Activated effector memory CD4-positive, alpha-beta T cell treated with anti-CD3 and anti-CD28 coated beads, Interleukin-2, amount 50 U/mL, for 16 hours (primary cell): ENCODE data around the gene CUZD1.
A peak's percentile ranks its signal among the peaks of the same experiment; 100 is the strongest.
"Not testable (repeated sequence)": the region's sequence is repeated elsewhere in the genome, so short reads cannot be mapped to it uniquely, and the experiment has no call there.

ENCODE experiments used
- DNase-seq: peaks from one replicate; pipeline ENCODE4 v3.0.0-alpha.2; 2020

The CUZD1 gene, protein sequence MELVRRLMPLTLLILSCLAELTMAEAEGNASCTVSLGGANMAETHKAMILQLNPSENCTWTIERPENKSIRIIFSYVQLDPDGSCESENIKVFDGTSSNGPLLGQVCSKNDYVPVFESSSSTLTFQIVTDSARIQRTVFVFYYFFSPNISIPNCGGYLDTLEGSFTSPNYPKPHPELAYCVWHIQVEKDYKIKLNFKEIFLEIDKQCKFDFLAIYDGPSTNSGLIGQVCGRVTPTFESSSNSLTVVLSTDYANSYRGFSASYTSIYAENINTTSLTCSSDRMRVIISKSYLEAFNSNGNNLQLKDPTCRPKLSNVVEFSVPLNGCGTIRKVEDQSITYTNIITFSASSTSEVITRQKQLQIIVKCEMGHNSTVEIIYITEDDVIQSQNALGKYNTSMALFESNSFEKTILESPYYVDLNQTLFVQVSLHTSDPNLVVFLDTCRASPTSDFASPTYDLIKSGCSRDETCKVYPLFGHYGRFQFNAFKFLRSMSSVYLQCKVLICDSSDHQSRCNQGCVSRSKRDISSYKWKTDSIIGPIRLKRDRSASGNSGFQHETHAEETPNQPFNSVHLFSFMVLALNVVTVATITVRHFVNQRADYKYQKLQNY

GRCh38 chr10:122845783-122846332 is at the start of gene CUZD1:
Gene CUZD1 (minus strand): TSS chr10:122845857. CDS start chr10:122845843, 14 bp downstream.
- DNase-seq = no peak

- no peak for DNase-seq
These were observed 48.7 kb upstream of the CUZD1 start for GRCh38 chr10:122894261-122894944.

DNA sequence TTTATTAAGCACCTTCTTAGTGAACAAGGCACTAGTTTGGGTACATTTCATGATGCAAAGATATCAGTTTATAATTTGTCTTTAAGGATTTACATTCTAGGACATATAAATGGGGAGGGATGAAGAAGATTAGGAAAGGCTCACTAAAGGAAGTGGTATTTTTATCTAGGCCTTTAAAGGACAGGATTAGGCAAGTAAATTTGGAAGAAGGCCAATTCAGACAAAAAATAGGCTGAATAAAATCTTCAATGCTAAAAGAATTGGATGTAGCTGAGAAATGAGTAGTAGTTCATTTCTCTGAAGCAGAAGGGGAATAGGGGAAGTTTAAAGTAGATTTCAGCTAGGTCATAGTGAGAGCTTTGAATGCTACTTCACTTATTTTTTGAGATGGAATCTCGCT is 38.5 kb upstream of the CUZD1 start:
- no peak for DNase-seq

DNA sequence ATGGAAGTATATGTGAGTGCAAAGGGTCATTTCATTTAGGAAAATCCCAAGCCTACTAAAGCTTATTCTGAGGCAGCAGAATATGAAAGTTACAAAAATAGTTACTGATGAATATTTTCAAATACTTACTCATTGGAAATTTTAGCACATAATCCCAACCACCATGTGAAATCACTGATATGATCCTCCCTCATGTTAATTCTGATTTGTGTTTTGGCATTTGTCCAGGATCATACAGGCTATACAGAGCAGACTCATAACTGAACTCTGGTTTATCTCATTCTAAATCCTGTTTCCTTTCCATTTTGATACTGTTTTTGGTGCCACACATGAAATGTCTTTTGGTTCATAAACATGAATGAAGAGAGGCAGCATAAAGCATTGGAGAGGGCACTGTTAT is 37.1 kb upstream of the CUZD1 start:
- no peak for DNase-seq

DNA sequence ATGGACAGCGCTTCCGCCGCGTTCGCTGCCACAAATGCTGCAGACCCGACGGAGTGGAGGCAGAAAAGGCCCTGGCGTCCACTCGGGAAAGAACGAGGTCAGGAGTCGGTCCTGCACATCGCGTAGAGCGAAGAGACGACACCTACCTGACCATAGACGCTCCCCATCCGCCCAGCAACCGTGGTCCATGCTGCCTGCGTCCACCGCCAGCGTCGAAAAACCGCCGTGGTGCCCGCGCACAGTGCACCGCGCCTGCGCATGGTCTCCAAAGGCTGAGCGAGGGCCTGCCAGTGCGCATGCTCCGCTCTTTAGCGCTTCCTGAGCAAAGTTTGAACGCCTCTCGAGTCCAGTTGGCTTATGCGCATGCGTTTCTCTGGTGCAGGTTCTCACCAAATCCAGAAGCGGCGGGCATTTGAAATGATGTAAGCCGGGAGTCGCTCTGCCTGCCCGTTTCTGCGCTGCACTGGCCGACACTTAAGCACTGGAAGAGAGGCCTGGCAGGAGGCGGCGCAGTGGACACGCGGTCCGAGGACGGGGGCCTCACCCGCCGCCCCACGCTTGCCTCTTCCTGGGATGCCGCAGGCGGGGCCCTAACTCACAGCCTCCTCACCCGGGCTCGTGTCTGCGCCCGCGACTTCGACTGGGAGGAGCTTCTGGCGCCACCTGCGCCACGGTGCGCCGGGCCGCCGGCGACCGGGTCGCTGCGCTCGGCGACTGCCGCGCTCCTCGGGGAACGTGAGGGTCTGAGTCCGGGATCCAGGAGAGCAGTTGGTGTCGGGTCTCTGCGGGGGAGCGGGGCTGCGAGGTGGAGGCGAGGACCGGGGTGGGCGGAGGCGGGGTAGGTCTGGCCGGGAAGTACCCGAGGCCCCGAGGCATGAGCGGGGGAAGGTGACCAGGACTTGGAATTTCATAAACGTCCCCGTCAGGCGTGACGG is 33.9 kb upstream of the CUZD1 start, which contains the start of gene FAM24B:
Gene FAM24B, minus strand, starts transcription at position 243 of the 935 bp plus-strand sequence. CDS start 29,066 bp downstream, outside the sequence.
- peak; percentile 98 for DNase-seq

GRCh38 chr10:122878799-122879338 is 33.2 kb upstream of the CUZD1 start:
- DNase-seq = no peak

DNA sequence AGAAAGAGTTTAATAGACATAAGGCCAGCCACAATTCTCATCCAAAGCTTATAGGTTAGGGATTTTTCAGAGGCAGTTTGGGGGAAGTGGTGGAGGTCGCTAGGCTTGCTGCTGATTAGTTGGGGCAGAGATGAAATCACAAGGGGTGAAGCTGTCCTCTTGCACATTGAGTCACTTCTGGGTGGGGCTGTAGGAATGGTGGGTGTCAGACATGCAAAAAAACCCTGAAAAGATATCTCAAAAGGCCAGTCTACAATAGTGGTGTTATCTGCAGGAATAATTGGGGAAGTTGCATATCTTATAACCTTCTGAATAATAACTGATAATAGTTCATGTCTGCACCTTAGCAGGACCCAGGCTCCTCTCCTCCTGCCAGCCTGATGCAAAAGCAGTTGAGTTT is 31.6 kb upstream of the CUZD1 start:
- DNase-seq = no peak

DNA sequence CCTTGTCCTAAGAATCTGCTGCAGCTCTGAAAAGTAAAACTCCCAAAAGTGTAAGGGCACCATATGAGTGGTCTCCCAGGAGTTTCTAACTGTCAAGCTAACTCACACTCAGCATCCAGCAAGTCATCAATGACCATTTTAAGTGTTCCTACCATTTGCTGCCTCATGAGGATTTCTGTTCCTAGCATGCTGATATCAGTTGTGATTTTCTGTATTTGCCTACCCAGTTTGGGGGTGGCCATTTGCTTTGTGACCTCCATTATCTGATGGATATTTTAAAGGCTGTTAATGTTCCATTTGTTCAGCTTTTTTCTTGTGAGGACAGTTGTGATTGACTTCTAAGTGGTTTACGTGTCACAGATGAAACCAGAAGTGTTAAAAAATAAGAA is 30.8 kb upstream of the CUZD1 start:
- DNase-seq = no peak

- no peak for DNase-seq
These were observed 30.3 kb upstream of the CUZD1 start for GRCh38 chr10:122875843-122876466.

DNA sequence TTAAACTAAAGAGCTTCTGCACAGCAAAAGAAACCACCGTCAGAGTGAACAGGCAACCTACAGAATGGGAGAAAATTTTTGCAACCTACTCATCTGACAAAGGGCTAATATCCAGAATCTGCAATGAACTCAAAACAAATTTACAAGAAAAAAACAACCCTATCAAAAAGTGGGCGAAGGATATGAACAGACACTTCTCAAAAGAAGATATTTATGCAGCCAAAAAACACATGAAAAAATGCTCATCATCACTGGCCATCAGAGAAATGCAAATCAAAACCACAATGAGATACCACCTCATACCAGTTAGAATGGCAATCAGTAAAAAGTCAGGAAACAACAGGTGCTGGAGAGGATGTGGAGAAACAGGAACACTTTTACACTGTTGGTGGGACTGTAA is 26.3 kb upstream of the CUZD1 start:
- not testable (repeated sequence) for DNase-seq

GRCh38 chr10:122868768-122869167 is 23.1 kb upstream of the CUZD1 start:
- DNase-seq = not testable (repeated sequence)

GRCh38 chr10:122866757-122867482 is 21.3 kb upstream of the CUZD1 start:
- DNase-seq = not testable (repeated sequence)

DNA sequence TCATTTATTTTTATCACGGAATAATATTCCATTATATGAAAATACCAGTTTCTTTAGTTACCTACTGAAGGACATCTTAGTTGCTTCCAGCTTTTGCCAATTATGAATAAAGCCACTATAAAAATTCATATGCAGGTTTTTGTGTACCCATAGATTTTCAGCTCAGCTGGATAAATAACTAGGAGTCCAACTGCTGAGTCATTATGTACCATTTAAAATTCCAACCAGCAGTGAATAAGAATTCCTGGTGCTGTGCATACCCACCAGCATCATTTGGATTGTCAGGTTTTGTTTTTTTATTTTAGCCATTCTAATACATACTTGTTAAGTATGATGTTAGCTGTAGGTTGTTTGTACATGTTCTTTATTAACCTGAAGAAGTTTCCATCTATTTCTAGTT is 19.2 kb upstream of the CUZD1 start:
- no peak for DNase-seq

DNA sequence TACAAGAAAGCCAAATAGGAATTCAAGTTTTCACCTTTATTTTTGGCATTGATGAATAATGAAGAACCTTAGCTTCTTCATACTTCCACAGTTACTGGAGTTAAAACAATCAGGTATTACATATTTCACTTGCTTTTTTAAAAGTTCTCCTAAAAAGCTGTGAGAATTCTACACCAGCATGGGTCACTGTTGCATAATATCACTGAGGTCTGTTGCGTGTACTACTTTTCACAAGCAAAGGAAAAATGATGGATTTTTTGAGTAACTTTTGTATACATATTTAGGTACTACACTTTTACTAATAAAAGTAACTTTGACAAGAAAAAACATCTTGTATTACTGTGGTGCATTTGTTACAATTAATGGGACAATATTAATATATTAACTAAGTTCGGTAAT is 18.5 kb upstream of the CUZD1 start:
- no peak for DNase-seq

- no peak for DNase-seq
These were observed 17.8 kb upstream of the CUZD1 start for GRCh38 chr10:122863216-122864193.

- no peak for DNase-seq
These were observed 16.1 kb upstream of the CUZD1 start for GRCh38 chr10:122861711-122862161.

DNA sequence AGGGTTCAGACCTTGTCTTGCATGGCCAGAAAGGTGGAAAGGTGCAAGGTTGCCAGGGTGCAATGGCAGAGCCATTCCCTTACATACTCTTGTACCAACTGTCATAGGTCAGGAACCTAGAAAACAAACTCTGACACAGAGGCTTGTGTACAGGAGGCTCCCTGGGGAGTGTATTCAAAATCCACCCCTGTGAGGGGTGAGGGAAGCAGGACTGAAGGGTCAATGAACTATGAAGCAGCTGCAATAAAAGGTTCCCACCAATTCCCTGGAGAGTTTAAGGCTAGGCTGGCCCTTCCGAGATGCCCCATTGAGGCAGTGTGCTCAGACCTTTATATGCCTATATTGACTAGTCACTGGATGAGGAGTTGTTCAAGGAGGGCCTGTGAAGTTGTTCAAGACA is 13.9 kb upstream of the CUZD1 start:
- no peak for DNase-seq

- DNase-seq = not testable (repeated sequence)
These were observed 12.4 kb upstream of the CUZD1 start for GRCh38 chr10:122858042-122858441.

DNA sequence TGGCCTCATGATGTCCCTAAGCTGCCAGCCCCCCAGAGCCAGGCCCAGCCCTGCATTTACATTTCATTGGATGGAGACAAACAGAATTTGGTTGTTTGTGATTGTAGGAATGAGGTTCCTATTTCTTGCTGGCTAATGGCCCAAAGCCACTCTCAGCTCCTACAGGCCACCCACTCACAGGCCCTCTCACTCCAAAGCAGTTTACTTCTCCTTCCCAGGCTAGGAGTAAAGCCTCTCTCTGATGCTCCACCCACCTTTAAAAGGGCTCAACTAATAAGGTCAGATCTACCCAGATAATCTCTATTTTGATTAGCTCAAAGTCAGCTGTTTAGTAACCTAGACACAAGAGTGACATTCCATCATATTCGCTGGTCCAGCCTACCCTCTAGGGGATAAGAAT is 11.2 kb upstream of the CUZD1 start:
- DNase-seq = no peak
